BLaER1 treated with 17β-estradiol and CSF1 and Interleukin-3, amounts not matched to agents 10 nM and 100 nM (cell line): ENCODE data around the gene RAI14.

Experiments used
- H3K27ac ChIP-seq, 11 experiments: shearing (Covaris generic); formaldehyde crosslinking; 2 replicates each; pipeline ENCODE4 v1.8.1; 2022
- H3K27me3 ChIP-seq, 11 experiments: shearing (Covaris generic); formaldehyde crosslinking; 2 replicates each; pipeline ENCODE4 v1.8.1; 2022
- H3K36me3 ChIP-seq, 11 experiments: shearing (Covaris generic); formaldehyde crosslinking; 2 replicates each; pipeline ENCODE4 v1.8.1; 2022
- H3K4me1 ChIP-seq, 10 experiments: shearing (Covaris generic); formaldehyde crosslinking; 2 replicates each; pipeline ENCODE4 v1.8.1; 2022
- H3K4me2 ChIP-seq, 11 experiments: shearing (Covaris generic); formaldehyde crosslinking; 2 replicates each; pipeline ENCODE4 v1.8.1; 2022
- H3K4me3 ChIP-seq, 10 experiments: shearing (Covaris generic); formaldehyde crosslinking; 2 replicates each; pipeline ENCODE4 v1.8.1; 2022
- H3K9ac ChIP-seq, 11 experiments: shearing (Covaris generic); formaldehyde crosslinking; 2 replicates each; pipeline ENCODE4 v1.8.1; 2022
- H3K9me3 ChIP-seq, 11 experiments: shearing (Covaris generic); formaldehyde crosslinking; replicated peaks in 1 of 11; 2 replicates each; pipeline ENCODE4 v1.8.1; 2022
- H4K20me1 ChIP-seq, 11 experiments: shearing (Covaris generic); formaldehyde crosslinking; 2 replicates each; pipeline ENCODE4 v1.8.1; 2022
- Cebpa-rat ChIP-seq, 11 experiments: shearing (Covaris generic); IDR thresholded peaks; 2 replicates each; pipeline ENCODE4 v1.8.1; 2022

Gene RAI14

DNA sequence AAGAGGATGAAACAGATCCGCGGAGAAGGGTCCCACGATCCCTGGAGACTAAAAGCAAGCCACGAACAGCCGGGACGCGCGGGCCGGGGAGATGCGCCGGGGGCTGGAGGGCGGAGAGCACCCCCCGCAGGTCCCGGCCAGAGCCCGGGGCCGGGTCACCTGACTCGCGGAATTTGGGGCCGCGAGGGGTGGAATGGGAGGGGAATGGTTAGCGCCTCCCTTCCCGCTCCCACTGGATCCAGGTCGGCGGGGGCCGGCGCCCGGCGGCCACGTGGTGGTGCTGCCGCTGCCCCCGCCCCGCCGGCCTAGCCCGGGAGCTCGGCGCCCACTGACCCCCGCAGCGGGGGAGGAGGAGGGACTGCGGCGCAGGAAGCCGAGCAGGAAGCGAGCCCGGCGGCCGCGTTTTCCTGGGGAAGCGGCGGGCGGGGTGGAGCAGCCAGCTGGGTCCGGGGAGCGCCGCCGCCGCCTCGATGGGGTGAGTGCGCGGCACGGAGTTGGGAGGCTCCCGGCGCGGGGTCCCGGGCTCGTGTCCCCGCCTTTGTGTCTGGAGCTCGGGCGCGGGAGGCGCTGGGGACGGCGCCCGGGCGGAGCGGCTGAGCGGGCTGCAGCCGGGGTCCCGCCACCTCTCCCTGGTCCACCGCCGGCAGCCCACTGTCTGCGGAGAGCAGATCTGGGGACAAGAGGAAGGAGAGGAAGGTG, at the start of gene RAI14:
TSS of gene RAI14 (plus strand) at position 328 of the 699 bp plus-strand sequence. CDS start 30,592 bp downstream, outside the sequence.
- H3K4me2 ChIP-seq: peak within 1 kb of the TSS; percentile 90 to 100 (median 97)
- peak within 1 kb of the TSS; percentile 81 to 95 (median 89) for H3K4me3 ChIP-seq

DNA sequence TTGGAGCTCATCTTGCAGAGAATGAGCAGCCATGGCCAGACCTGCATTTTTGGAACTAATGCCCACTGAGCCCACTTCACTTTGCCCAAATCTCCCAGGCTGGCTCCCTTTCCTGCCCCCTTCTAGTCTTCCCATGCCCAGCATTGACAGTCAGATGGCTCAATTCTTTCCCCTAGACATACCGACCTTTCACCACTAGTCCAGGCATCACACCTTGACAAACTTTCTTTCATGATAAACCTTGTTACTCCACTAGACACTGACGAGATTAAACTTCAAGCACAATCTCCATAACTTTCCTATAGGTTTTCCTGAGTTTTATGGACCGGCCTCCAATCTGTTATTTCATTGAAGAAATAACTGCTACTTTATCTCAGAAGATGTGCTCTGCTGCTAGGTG, 47.8 kb upstream of the RAI14 start:
- TF ChIP-seq Cebpa-rat (IDR thresholded peaks at IDR 0.05): no peak
- H4K20me1 ChIP-seq: no peaks in the 10 kb centered on the region
- peak overlapping the region in 4 of 11 experiments; percentile 40 to 66 (median 58); a peak in 5 of 22 replicates for H3K4me2 ChIP-seq
- H3K4me3 ChIP-seq: no peak overlapping the region
- H3K9ac ChIP-seq: no peak overlapping the region
- peak overlapping the region in 2 of 11 experiments; percentile 12 to 62; a peak in 2 of 22 replicates for H3K27ac ChIP-seq
- no peaks in the 10 kb centered on the region for H3K27me3 ChIP-seq
- H3K9me3 ChIP-seq: no peaks in the 10 kb centered on the region
- no peaks in the 10 kb centered on the region for H3K36me3 ChIP-seq
- peaks cover 9 to 37% (median 16%) of the 10 kb centered on the region in 10 experiments; a peak in 18 of 20 replicates for H3K4me1 ChIP-seq

More for the DNA sequence above, at the start of gene RAI14:
- Histone ChIP-seq H3K27me3 (no peaks in the 10 kb centered on the region), H4K20me1 (peaks cover 0 to 33% (median 22%) of the 10 kb centered on the region in 11 experiments; a peak in 10 of 22 replicates), H3K9me3 (0 out of 22 replicates have a peak, but pooled peaks cover 0 to 3% (median 0%) of the 10 kb centered on the region in 11 experiments), H3K4me1 (peaks cover 35 to 52% (median 39%) of the 10 kb centered on the region in 10 experiments), H3K9ac (peak within 1 kb of the TSS; percentile 82 to 95 (median 89)), H3K27ac (peak within 1 kb of the TSS; percentile 49 to 95 (median 92); a peak in 21 of 22 replicates), H3K36me3 (peaks cover 0 to 13% (median 0%) of the 10 kb centered on the region in 11 experiments; a peak in 2 of 22 replicates)
- no peak for TF ChIP-seq Cebpa-rat (IDR thresholded peaks at IDR 0.05)

GRCh38 chr5:34608859-34609648, 47.1 kb upstream of the RAI14 start:
- TF ChIP-seq Cebpa-rat (IDR thresholded peaks at IDR 0.05): no peak
- Histone ChIP-seq H4K20me1 (no peaks in the 10 kb centered on the region), H3K36me3 (no peaks in the 10 kb centered on the region), H3K9ac (no peak overlapping the region; a peak in 1 of 22 replicates), H3K27ac (peak overlapping the region in 3 of 11 experiments; percentile 12 to 62 (median 30); a peak in 4 of 22 replicates), H3K4me3 (no peak overlapping the region), H3K4me1 (peaks cover 5 to 34% (median 10%) of the 10 kb centered on the region in 10 experiments; a peak in 18 of 20 replicates), H3K9me3 (no peaks in the 10 kb centered on the region), H3K27me3 (no peaks in the 10 kb centered on the region), H3K4me2 (peak overlapping the region in 6 of 11 experiments; percentile 4 to 66 (median 46); a peak in 10 of 22 replicates)

- Histone ChIP-seq H3K27me3 (no peaks in the 10 kb centered on the region), H3K9ac (no peak overlapping the region), H3K9me3 (no peaks in the 10 kb centered on the region), H3K27ac (peak overlapping the region in 1 of 11 experiments; percentile 62; a peak in 2 of 22 replicates), H3K4me3 (no peak overlapping the region), H4K20me1 (no peaks in the 10 kb centered on the region), H3K4me2 (peak overlapping the region in 4 of 11 experiments; percentile 40 to 66 (median 58); a peak in 6 of 22 replicates), H3K36me3 (no peaks in the 10 kb centered on the region), H3K4me1 (peaks cover 0 to 33% (median 4%) of the 10 kb centered on the region in 10 experiments; a peak in 10 of 20 replicates)
- TF ChIP-seq Cebpa-rat (IDR thresholded peaks at IDR 0.05): no peak
Observed at GRCh38 chr5:34609951-34610441, 46.1 kb upstream of the RAI14 start.

DNA sequence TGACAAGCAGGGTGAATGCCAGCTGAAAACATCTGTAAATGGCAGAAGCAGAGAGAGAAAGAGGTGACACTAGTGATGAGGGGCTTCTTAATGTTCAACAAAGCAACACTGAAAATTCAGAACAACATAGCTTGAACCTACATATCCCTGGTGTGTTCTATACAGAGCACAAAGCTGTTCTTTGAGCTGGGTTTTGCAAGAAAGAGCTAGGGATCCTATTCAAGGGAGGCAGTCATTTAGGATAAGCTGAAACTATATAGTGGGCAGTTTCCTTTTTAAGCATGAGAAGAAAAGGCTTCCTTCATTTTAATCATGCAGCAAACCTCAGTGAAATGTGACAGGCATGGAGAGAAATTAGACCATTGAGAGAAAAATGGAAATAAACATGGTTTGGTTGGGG, 45.6 kb upstream of the RAI14 start:
- H3K9ac ChIP-seq: no peak overlapping the region
- no peaks in the 10 kb centered on the region for H3K27me3 ChIP-seq
- H3K36me3 ChIP-seq: no peaks in the 10 kb centered on the region
- H3K27ac ChIP-seq: no peak overlapping the region
- peak overlapping the region in 2 of 11 experiments; percentile 21 to 65; a peak in 2 of 22 replicates for H3K4me2 ChIP-seq
- no peaks in the 10 kb centered on the region for H3K9me3 ChIP-seq
- H3K4me3 ChIP-seq: no peak overlapping the region
- no peaks in the 10 kb centered on the region for H4K20me1 ChIP-seq
- peaks cover 0 to 33% (median 4%) of the 10 kb centered on the region in 10 experiments; a peak in 10 of 20 replicates for H3K4me1 ChIP-seq
- TF ChIP-seq Cebpa-rat (IDR thresholded peaks at IDR 0.05): no peak

DNA sequence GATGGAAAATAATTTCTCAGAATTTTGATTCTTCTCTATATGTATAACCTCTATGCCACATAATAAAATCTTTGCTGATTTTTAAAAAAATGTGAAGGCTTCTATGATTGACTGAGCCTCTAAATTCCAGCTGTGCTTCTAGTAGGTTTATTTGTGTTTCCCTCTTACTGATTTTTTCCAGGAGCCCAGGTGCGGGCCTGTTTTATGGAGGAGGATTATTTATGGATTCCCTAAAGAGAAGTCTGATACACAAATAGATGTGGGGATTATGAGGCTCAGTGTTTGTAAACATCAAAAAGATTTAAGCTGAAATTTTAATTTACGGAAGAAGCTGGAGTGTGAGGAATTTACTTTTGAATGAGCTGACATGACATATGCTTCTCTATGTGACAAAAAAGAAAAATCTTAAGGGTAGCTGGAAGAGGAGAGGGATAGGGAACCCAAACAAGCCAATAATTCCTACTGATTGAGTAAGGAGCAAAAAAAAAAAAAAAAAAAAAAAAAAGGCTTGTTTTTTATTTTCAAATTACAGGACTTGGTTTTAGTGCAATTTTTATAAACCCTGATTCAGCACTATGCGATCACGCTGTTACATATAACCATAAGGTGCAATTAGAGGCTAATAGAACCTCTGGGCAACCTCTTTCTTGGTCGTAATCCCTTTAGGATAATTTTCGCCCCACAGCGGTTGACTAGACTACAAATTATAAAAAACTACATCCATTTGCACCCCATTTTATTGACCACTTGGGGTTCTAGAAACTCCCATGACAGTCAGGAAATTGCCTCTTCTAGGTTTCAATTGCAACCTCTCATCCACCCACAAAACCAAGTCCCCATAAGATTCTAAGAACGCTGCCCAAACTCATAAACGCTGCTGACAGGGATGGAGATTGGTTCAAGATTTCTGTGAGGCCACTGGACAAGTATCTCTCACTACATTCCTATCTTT, 44.4 kb upstream of the RAI14 start:
- H3K36me3 ChIP-seq: no peaks in the 10 kb centered on the region
- no peak overlapping the region for H3K4me2 ChIP-seq
- H4K20me1 ChIP-seq: no peaks in the 10 kb centered on the region
- H3K9me3 ChIP-seq: no peaks in the 10 kb centered on the region
- H3K27ac ChIP-seq: no peak overlapping the region
- no peak overlapping the region for H3K4me3 ChIP-seq
- H3K9ac ChIP-seq: no peak overlapping the region
- H3K27me3 ChIP-seq: no peaks in the 10 kb centered on the region
- TF ChIP-seq Cebpa-rat (IDR thresholded peaks at IDR 0.05): no peak
- peaks cover 0 to 33% (median 4%) of the 10 kb centered on the region in 10 experiments; a peak in 10 of 20 replicates for H3K4me1 ChIP-seq

GRCh38 chr5:34616651-34617050, 39.5 kb upstream of the RAI14 start:
- Histone ChIP-seq H4K20me1 (no peaks in the 10 kb centered on the region), H3K4me2 (no peak overlapping the region), H3K4me3 (no peak overlapping the region), H3K27ac (no peak overlapping the region), H3K36me3 (no peaks in the 10 kb centered on the region), H3K9me3 (no peaks in the 10 kb centered on the region), H3K4me1 (no peaks in the 10 kb centered on the region), H3K9ac (no peak overlapping the region), H3K27me3 (no peaks in the 10 kb centered on the region)
- TF ChIP-seq Cebpa-rat (IDR thresholded peaks at IDR 0.05): no peak

GRCh38 chr5:34618371-34619065, 37.6 kb upstream of the RAI14 start:
- H4K20me1 ChIP-seq: no peaks in the 10 kb centered on the region
- H3K27me3 ChIP-seq: no peaks in the 10 kb centered on the region
- H3K27ac ChIP-seq: no peak overlapping the region
- H3K9ac ChIP-seq: no peak overlapping the region
- TF ChIP-seq Cebpa-rat (IDR thresholded peaks at IDR 0.05): no peak
- H3K4me2 ChIP-seq: no peak overlapping the region
- no peak overlapping the region for H3K4me3 ChIP-seq
- H3K36me3 ChIP-seq: no peaks in the 10 kb centered on the region
- no peaks in the 10 kb centered on the region for H3K4me1 ChIP-seq
- H3K9me3 ChIP-seq: no peaks in the 10 kb centered on the region
